Measurements from ENCODE around the gene CAD. TPM values are rescaled to one million over a fixed set of nuclear protein-coding genes. Genes with fewer than 3 reads are reported as not detected.

CAD gene
- polyA plus RNA-seq, 1 donor from 2014 or later: 14.2 TPM

DNA sequence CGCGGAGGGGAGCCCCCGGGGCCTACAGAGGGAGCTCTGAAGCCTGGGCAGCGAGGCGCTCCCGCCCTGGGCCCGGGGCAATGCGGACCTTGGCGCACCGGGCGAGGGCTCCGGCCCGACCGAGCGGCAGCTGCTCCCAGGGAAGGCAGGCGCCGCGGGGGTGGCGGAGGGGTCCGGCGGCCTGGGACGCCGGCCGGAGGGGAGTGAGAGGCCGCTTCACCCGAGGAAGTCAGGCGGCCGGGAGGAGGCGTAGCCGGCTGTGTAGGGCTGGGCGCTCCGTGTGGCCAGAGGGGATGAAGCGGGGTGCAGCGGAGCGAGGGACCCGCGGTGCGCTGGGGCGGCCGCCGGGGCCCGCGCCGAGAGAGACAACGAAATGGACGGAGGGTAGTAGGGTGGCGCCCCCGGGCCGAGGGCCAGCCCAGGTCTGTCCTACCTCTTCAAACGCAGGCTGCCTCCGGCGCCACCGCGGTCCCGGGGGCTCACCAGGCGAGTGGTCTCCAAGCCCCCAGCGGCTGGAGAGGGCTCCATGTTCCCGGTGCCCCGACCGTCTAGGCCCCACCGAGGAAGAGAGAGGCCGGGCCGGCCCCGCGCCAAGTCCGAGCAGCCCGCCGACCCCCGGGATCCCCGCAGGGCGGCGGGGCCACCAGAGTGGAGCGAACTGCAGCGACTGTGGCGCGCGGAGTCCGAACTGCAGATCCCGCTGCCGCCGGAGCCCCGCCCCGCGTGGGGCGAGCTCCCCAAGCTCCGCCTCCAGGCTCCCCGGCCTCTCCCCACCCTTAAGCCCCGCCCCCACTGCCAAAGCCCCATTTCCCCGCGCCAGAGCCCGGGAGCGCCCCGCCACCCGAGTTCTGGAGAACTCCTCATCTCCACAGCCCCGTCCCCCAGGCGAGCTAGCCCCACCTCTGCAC, 45.5 kb downstream of the CAD start, which contains the start of gene SLC30A3:
SLC30A3 (minus strand) TSS at position 669 of the 908 bp plus-strand sequence; CDS start at position 528, 141 bp downstream.
- peak within 1 kb of the TSS; percentile 62 for H3K4me3 ChIP-seq (ENCODE audit: low read length)
- no peak within 1 kb of the TSS for H2AFZ ChIP-seq (ENCODE audit: low read depth, low read length)
- H3K9me2 ChIP-seq (ENCODE audit: insufficient read depth, low read length): no peaks in the 10 kb centered on the region
- H3K27ac ChIP-seq (ENCODE audit: low read length): no peak within 1 kb of the TSS
- no peaks in the 10 kb centered on the region for H3K79me2 ChIP-seq (replicated peaks; ENCODE audit: insufficient read depth, low read length)
- TF ChIP-seq TAF1 (IDR thresholded peaks at IDR 0.05; ENCODE audit: low read depth) (no peak), REST (IDR thresholded peaks at IDR 0.05; ENCODE audit: borderline replicate concordance) (no peak), EP300 (conservative IDR thresholded peaks at IDR 0.05; ENCODE audit: poor library complexity, severe bottlenecking) (no peak), RAD21 (conservative IDR thresholded peaks at IDR 0.05) (no peak), SMC3 (conservative IDR thresholded peaks at IDR 0.05; ENCODE audit: poor library complexity) (no peak), EZH2 (IDR thresholded peaks at IDR 0.05; ENCODE audit: borderline replicate concordance, insufficient read depth, low read length, poor library complexity, severe bottlenecking) (peak; percentile 63), MXI1 (conservative IDR thresholded peaks at IDR 0.05; ENCODE audit: poor library complexity, severe bottlenecking) (no peak), POLR2AphosphoS5 (IDR thresholded peaks at IDR 0.05) (peak; percentile 64)
- TF ChIP-seq, protein P1, sequence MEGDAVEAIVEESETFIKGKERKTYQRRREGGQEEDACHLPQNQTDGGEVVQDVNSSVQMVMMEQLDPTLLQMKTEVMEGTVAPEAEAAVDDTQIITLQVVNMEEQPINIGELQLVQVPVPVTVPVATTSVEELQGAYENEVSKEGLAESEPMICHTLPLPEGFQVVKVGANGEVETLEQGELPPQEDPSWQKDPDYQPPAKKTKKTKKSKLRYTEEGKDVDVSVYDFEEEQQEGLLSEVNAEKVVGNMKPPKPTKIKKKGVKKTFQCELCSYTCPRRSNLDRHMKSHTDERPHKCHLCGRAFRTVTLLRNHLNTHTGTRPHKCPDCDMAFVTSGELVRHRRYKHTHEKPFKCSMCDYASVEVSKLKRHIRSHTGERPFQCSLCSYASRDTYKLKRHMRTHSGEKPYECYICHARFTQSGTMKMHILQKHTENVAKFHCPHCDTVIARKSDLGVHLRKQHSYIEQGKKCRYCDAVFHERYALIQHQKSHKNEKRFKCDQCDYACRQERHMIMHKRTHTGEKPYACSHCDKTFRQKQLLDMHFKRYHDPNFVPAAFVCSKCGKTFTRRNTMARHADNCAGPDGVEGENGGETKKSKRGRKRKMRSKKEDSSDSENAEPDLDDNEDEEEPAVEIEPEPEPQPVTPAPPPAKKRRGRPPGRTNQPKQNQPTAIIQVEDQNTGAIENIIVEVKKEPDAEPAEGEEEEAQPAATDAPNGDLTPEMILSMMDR (IDR thresholded peaks at IDR 0.05; ENCODE audit: poor library complexity, severe bottlenecking): peak; percentile 14
- no peaks in the 10 kb centered on the region for H3K9me3 ChIP-seq (ENCODE audit: low read length)
- H3K27me3 ChIP-seq (ENCODE audit: insufficient read depth, low read depth, low read length): peaks cover 78% of the 10 kb centered on the region
- H3F3A ChIP-seq (ENCODE audit: insufficient read depth, low read length, poor library complexity, severe bottlenecking): no peaks in the 10 kb centered on the region
- no peak within 1 kb of the TSS for H3K9ac ChIP-seq (ENCODE audit: low read length)
- H4K20me1 ChIP-seq (ENCODE audit: insufficient read depth): no peaks in the 10 kb centered on the region
- no peaks in the 10 kb centered on the region for H3K36me3 ChIP-seq (ENCODE audit: insufficient read depth, low read length)
- H3K4me2 ChIP-seq (ENCODE audit: low read length): peak within 1 kb of the TSS; percentile 44

DNA sequence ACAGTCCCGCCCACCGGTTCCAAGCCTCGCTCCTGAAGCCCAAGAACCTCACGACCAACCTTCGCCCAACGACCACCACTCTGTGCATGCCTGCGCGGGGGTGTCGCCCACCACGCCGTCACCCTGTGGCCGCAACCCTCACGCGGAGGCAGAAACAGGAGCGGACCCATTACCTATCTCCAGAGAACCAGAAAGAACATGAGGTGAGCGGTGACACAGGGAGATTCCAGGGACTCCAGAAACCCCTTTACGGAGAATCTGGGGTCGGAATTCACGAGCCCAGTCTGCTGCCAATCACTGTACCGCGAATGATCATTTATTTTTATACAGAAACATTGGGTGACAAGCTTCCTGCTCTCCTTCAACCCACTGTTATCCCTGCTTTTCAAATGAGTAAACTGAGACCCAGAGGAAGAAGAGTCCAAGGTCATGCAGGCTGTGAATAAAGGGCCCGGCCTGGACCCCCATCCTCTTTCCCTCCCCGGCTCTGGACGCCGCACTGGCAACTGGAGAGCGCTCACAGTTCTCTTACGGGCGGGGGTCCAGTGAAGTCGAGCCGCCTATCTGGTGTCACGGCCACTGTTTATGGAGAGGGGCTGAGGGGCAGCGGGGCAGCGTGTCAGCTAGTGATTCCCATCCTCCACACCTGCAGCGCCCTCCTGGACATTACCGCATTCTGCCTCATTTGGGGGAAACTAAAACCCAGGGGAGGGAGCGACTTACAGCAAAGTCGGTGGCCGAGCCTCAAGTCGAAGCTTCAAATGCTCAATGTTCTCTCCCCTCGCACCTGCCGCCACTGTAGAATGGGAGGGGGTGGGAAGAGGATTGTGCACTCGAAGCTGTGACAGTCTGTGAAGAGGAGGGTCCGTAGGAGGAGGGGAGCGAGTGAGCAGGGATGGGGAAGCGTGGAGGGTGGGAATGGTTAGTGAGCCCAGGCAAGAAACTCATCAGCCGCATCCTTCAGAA, 46.4 kb downstream of the CAD start:
- Histone ChIP-seq H3K4me3 (ENCODE audit: low read length) (peak overlapping the region; percentile 62), H3K27ac (ENCODE audit: low read length) (no peak overlapping the region), H3K9ac (ENCODE audit: low read length) (no peak overlapping the region), H2AFZ (ENCODE audit: low read depth, low read length) (no peak overlapping the region), H3K27me3 (ENCODE audit: insufficient read depth, low read depth, low read length) (peaks cover 82% of the 10 kb centered on the region), H3K36me3 (ENCODE audit: insufficient read depth, low read length) (no peaks in the 10 kb centered on the region), H4K20me1 (ENCODE audit: insufficient read depth) (no peaks in the 10 kb centered on the region), H3K9me3 (ENCODE audit: low read length) (no peaks in the 10 kb centered on the region), H3F3A (ENCODE audit: insufficient read depth, low read length, poor library complexity, severe bottlenecking) (no peaks in the 10 kb centered on the region), H3K79me2 (replicated peaks; ENCODE audit: insufficient read depth, low read length) (no peaks in the 10 kb centered on the region), H3K4me2 (ENCODE audit: low read length) (peak overlapping the region; percentile 44), H3K9me2 (ENCODE audit: insufficient read depth, low read length) (no peaks in the 10 kb centered on the region)
- TF ChIP-seq REST (IDR thresholded peaks at IDR 0.05; ENCODE audit: borderline replicate concordance) (no peak), EZH2 (IDR thresholded peaks at IDR 0.05; ENCODE audit: borderline replicate concordance, insufficient read depth, low read length, poor library complexity, severe bottlenecking) (peak; percentile 83), RAD21 (conservative IDR thresholded peaks at IDR 0.05) (no peak), MXI1 (conservative IDR thresholded peaks at IDR 0.05; ENCODE audit: poor library complexity, severe bottlenecking) (no peak), SMC3 (conservative IDR thresholded peaks at IDR 0.05; ENCODE audit: poor library complexity) (no peak), POLR2AphosphoS5 (IDR thresholded peaks at IDR 0.05) (peak; percentile 9), TAF1 (IDR thresholded peaks at IDR 0.05; ENCODE audit: low read depth) (no peak), EP300 (conservative IDR thresholded peaks at IDR 0.05; ENCODE audit: poor library complexity, severe bottlenecking) (no peak)
- TF ChIP-seq, protein P1 (IDR thresholded peaks at IDR 0.05; ENCODE audit: poor library complexity, severe bottlenecking): no peak

All from neural cell (in vitro differentiated cells).